GM12878 (cell line): ENCODE data around the gene SMIM34. TPM values are rescaled to one million over a fixed set of nuclear protein-coding genes. Genes with fewer than 3 reads are reported as not detected.
A peak's percentile ranks its signal among the peaks of the same experiment; 100 is the strongest.
"Not testable (repeated sequence)": the region's sequence is repeated elsewhere in the genome, so short reads cannot be mapped to it uniquely, and the experiment has no call there.

Source experiments
- ATAC-seq: fragments of 200-7000 bp; cut with Tn5 transposase; 3 replicates; pipeline ENCODE4 v1.9.1; 2020; ENCODE audit warnings: mild to moderate bottlenecking, moderate library complexity
- BruUV-seq: library from RNA; stranded (reverse); fragments of 400-500 nt; replicated peaks from 2 replicates; lab custom pipeline; 2021; lab: Mats Ljungman, UMichigan
- CTCF ChIA-PET: fragments of 300-600 bp; sonication (Branson Sonifier 250); formaldehyde crosslinking; extraction: SDS; loops from one replicate; lab custom pipeline; 2021; ENCODE audit warnings: inconsistent platforms; lab: Yijun Ruan, JAX
- POLR2A ChIA-PET: fragments of 350-600 bp; formaldehyde crosslinking; extraction: SDS; loops from one replicate; lab custom pipeline; 2021; ENCODE audit warnings: inconsistent platforms; lab: Charles Lee
- RAD21 ChIA-PET: fragments of 300-600 bp; sonication (Branson Sonifier 250); formaldehyde crosslinking; loops from one replicate; lab custom pipeline; 2023; ENCODE audit warnings: antibody characterized with exemption; ENCODE audit not compliant: unreplicated experiment; lab: Charles Lee
- SMC1A ChIA-PET: fragments of 300-600 bp; sonication (Branson Sonifier 250); formaldehyde crosslinking; loops from one replicate; lab custom pipeline; 2023; ENCODE audit not compliant: unreplicated experiment, uncharacterized antibody; lab: Charles Lee
- DNase-seq: peaks from one replicate; pipeline ENCODE4 v3.0.0-alpha.2; 2011; ENCODE audit warnings: low read depth, low spot score
- FAIRE-seq: peaks from 3 replicates; lab custom pipeline; 2011; peaks lifted over from hg19 to GRCh38; lab: Jason Lieb, UNC
- H2AFZ ChIP-seq: 2 replicates; pipeline ENCODE4 v1.6.0; 2011; ENCODE audit warnings: low read depth, low read length, control low read depth; ENCODE audit not compliant: control insufficient read depth
- H3K27ac ChIP-seq: 2 replicates; pipeline ENCODE4 v1.5.1; 2011; ENCODE audit warnings: control low read depth; ENCODE audit not compliant: control insufficient read depth, insufficient read depth
- H3K27me3 ChIP-seq, 2 experiments: replicated peaks in 1 of 2; 2 replicates each; pipeline versions ENCODE4 v1.6.0 to v1.6.1; 2011; ENCODE audit warnings: low read length in 1 of 2; ENCODE audit not compliant: control insufficient read depth in 2 of 2, insufficient read depth in 2 of 2
- H3K36me3 ChIP-seq, 2 experiments: 2 replicates each; pipeline ENCODE4 v1.5.1; 2011; ENCODE audit warnings: low read length in 1 of 2; ENCODE audit not compliant: control insufficient read depth in 2 of 2, insufficient read depth in 2 of 2
- H3K4me1 ChIP-seq: 2 replicates; pipeline ENCODE4 v1.6.1; 2011; ENCODE audit warnings: mild to moderate bottlenecking, low read length, moderate library complexity, mixed read lengths; ENCODE audit not compliant: control insufficient read depth, insufficient read depth
- H3K4me2 ChIP-seq: 2 replicates; pipeline ENCODE4 v1.6.0; 2011; ENCODE audit warnings: control low read depth; ENCODE audit not compliant: control insufficient read depth, insufficient read depth
- H3K4me3 ChIP-seq: fragments of 200-600 bp; sonication (generic); 2 replicates; pipeline ENCODE4 v1.5.1; 2016
- H3K79me2 ChIP-seq: 2 replicates; pipeline ENCODE4 v1.6.0; 2011; ENCODE audit warnings: low read length; ENCODE audit not compliant: control insufficient read depth, insufficient read depth
- H3K9ac ChIP-seq: 2 replicates; pipeline ENCODE4 v1.8.0; 2011; ENCODE audit warnings: low read length, control low read depth, mixed read lengths; ENCODE audit not compliant: control insufficient read depth, insufficient read depth
- H3K9me3 ChIP-seq: replicated peaks from 3 replicates; pipeline ENCODE4 v1.5.1; 2011; ENCODE audit warnings: mild to moderate bottlenecking, low read length; ENCODE audit not compliant: control insufficient read depth, insufficient read depth
- H4K20me1 ChIP-seq: 2 replicates; pipeline ENCODE4 v1.6.0; 2011; ENCODE audit not compliant: control insufficient read depth, insufficient read depth
- WGBS: methylation state at CpG from one replicate; pipeline ENCODE4 v1.1.6; 2016; ENCODE audit warnings: low lambda C conversion rate; ENCODE audit not compliant: insufficient replicate concordance, insufficient coverage; ENCODE audit errors: missing lambda C conversion rate; 5-methylcytosine and 5-hydroxymethylcytosine counted together
- in situ Hi-C: fragments of 300-500 bp; cut with MboI; formaldehyde crosslinking; loops from 9 replicates; pipeline ENCODE4 v1.14.3; 2018; ENCODE audit warnings: mixed read lengths
- intact Hi-C: fragments of 100-400 bp; cut with micrococcal nuclease; formaldehyde crosslinking; loops from one replicate; pipeline ENCODE4 v1.14.2; 2022; ENCODE audit not compliant: unreplicated experiment
- polyA plus RNA-seq, 11 experiments: library from polyadenylated mRNA; depleted of rRNA in 4 of 11; unstranded in 6 of 11; stranded (reverse) in 5 of 11; fragments of >200 nt; fragmentation: Nextera tagmentation in 4 of 11; fragmentation: Illumina TruSeq in 1 of 11; extraction: Ambion mirVana in 4 of 11; extraction: Trizol in 1 of 11; gene quantifications; 1 replicate in 1 of 11; 2 replicates in 10 of 11; pipeline versions ENCODE4 v1.2.1 to v1.2.3, GENCODE V29; 2011 to 2016; ENCODE audit warnings: inconsistent platforms in 2 of 11, missing spikeins in 2 of 11, low read depth in 1 of 11
- total RNA-seq, 4 experiments: library from RNA; depleted of rRNA in 3 of 4; stranded (reverse); fragments of >200 nt in 3 of 4; fragmentation: Illumina TruSeq in 1 of 4; extraction: Trizol in 1 of 4; gene quantifications; 2 replicates each; pipeline versions ENCODE4 v1.2.1 to v1.2.3, GENCODE V29; 2013 to 2021

SMIM34 gene
- total and polyA plus RNA-seq, 10 of the 15 experiments (the other 5 are each of a cell fraction or from before 2014, with no cell fraction given): not detected

DNA sequence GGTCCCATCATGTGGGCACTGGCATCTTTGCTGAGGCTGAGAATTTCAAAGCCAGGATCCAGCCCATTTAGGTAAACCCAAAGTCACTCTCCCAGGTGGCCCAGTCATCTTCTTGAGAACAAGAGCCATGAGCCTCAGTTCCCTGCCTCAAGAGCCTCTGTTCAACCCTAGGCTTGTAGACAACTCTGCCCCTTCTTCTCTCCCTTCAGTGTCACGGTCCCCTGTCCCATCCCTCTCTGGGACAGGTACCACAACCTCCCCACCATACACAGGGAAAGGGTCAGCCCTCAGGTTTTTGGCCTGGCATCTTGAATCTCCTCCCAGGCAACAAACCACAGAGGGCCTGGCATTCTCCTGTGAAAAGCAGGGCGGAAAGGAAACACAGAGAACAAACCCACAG is 18.1 kb downstream of the SMIM34 start:
- RAD21 ChIA-PET, H3K4me2 ChIP-seq, ATAC-seq, H3K27me3 ChIP-seq, FAIRE-seq, intact Hi-C loops, DNase-seq, H3K4me3 ChIP-seq, H4K20me1 ChIP-seq, H3K27ac ChIP-seq, SMC1A ChIA-PET, H3K9me3 ChIP-seq, BruUV-seq, H3K4me1 ChIP-seq, H3K79me2 ChIP-seq, POLR2A ChIA-PET, in situ Hi-C loops, CTCF ChIA-PET, H2AFZ ChIP-seq, H3K9ac ChIP-seq, H3K36me3 ChIP-seq: not testable (repeated sequence)
- WGBS: no CpG with 5 or more reads among the region's 2 CpGs

DNA sequence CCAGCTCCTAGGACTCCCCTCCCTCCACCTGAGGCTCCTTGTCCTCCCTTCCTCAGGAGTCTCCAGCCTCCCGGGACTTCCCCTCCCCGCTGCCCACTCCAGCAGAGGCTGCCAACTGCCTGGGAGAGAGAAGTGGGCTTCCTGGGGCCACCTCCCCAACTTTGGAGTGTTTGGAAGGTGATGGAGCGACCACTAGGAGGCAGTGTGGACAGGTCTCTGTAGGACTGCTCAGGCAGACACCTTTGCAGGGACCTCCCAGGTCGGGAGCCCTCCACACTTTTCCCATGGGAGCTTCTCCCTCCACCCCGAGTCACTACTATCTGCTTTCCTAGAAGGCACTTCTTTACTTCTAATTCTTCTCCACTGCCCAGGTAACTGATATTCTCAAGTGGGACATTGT is 19.0 kb downstream of the SMIM34 start:
- H3K27me3 ChIP-seq, CTCF ChIA-PET, DNase-seq, POLR2A ChIA-PET, H3K9me3 ChIP-seq, H3K4me2 ChIP-seq, H3K4me1 ChIP-seq, H3K9ac ChIP-seq, H3K79me2 ChIP-seq, H3K36me3 ChIP-seq, H3K4me3 ChIP-seq, SMC1A ChIA-PET, H3K27ac ChIP-seq, BruUV-seq, H2AFZ ChIP-seq, ATAC-seq, FAIRE-seq, in situ Hi-C loops, H4K20me1 ChIP-seq, intact Hi-C loops, RAD21 ChIA-PET: not testable (repeated sequence)
- WGBS: no CpG with 5 or more reads among the region's 5 CpGs

DNA sequence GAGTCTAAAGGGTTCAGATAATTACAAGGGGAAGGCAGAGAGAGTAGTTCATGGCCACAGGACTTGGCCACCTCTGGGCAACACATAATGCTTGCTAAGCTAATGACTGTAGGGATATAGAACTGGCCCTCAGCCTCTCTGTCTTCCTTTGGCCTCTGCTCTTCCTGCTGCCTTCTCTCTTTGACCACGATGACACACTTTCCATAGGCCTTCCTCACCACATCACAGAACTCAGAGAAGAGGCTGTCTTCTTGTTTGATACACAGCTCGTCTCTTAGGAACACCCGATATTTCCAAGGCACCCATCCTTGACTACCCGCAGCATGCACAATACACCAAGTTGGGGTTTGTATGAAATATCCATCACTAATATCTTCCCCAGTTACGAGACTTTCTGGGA is 23.2 kb downstream of the SMIM34 start:
- BruUV-seq, H2AFZ ChIP-seq, H3K36me3 ChIP-seq, H4K20me1 ChIP-seq, H3K79me2 ChIP-seq, H3K4me2 ChIP-seq, H3K27me3 ChIP-seq, in situ Hi-C loops, CTCF ChIA-PET, H3K4me1 ChIP-seq, H3K4me3 ChIP-seq, SMC1A ChIA-PET, H3K27ac ChIP-seq, RAD21 ChIA-PET, FAIRE-seq, intact Hi-C loops, ATAC-seq, POLR2A ChIA-PET, H3K9ac ChIP-seq, H3K9me3 ChIP-seq, DNase-seq: not testable (repeated sequence)
- no CpG with 5 or more reads among the region's 5 CpGs for WGBS

DNA sequence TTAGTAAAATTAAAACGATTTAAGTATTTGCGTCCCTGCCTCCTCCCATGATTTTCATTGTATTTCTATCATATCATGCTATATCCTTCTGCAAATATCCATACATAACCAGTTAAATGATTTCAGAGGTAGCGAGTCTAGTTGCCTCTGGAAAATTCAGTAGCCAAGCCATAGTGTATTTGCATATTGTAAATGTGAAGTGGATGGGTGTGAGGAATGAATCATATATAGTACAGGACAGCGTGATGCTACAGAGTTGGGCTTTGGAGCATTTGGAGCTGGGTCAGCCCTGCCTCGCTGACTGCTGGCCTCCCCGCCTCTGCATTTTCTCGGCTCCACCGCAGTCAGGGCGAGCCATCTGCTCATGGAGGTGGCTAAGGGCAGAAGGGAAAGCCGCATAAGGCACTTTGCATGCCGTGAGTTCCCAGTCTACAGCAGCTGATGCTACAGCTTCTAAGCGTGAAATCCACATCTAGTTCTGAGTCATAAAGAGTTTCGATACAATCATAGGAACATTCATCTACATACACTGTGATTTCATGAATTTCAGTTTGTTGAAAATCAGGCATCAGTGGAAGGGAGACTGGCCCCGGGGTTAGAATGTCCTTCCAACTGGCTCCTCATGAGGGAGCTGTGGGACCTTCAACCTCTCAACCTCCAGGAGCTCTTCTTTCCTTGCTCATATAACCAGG is 39.9 kb downstream of the SMIM34 start:
- H4K20me1 ChIP-seq, DNase-seq, H3K27me3 ChIP-seq, H3K4me2 ChIP-seq, H3K9me3 ChIP-seq, CTCF ChIA-PET, H3K36me3 ChIP-seq, intact Hi-C loops, H3K4me3 ChIP-seq, H3K4me1 ChIP-seq, BruUV-seq, SMC1A ChIA-PET, H3K9ac ChIP-seq, POLR2A ChIA-PET, RAD21 ChIA-PET, H3K79me2 ChIP-seq, H3K27ac ChIP-seq, H2AFZ ChIP-seq, in situ Hi-C loops: not testable (repeated sequence)
- FAIRE-seq: peak; percentile 99
- ATAC-seq: peak; percentile 98
- no CpG with 5 or more reads among the region's 14 CpGs for WGBS
